GM19043 (cell line): ENCODE data around the gene MAGED2.
"Not testable (repeated sequence)": the region's sequence is repeated elsewhere in the genome, so short reads cannot be mapped to it uniquely, and the experiment has no call there.

Experiments
- ATAC-seq: cut with Tn5 transposase; IDR thresholded peaks from one replicate; pipeline ENCODE4 v1.9.1; 2021; ENCODE audit warnings: low read depth; ENCODE audit not compliant: unreplicated experiment

MAGED2 gene

GRCh38 chrX:54817220-54817820, 9.8 kb downstream of the MAGED2 start:
- no peak for ATAC-seq

GRCh38 chrX:54818221-54818620, 10.7 kb downstream of the MAGED2 start:
- no peak for ATAC-seq

- ATAC-seq, result no peak
Measured at GRCh38 chrX:54819201-54819600, 11.7 kb downstream of the MAGED2 start.

- no peak for ATAC-seq
Measured at GRCh38 chrX:54820737-54821136, 13.2 kb downstream of the MAGED2 start.

GRCh38 chrX:54821310-54821709, 13.8 kb downstream of the MAGED2 start:
- no peak for ATAC-seq

GRCh38 chrX:54824195-54824594, 16.6 kb downstream of the MAGED2 start:
- no peak for ATAC-seq

- ATAC-seq, result no peak
Measured at GRCh38 chrX:54824722-54825121, 17.2 kb downstream of the MAGED2 start.

- ATAC-seq, result no peak
Measured at GRCh38 chrX:54825716-54826438, 18.3 kb downstream of the MAGED2 start.

GRCh38 chrX:54826598-54826997, 19.1 kb downstream of the MAGED2 start:
- ATAC-seq, result no peak

- no peak for ATAC-seq
Measured at GRCh38 chrX:54838583-54838982, 31.0 kb downstream of the MAGED2 start.

GRCh38 chrX:54841184-54841874, 33.8 kb downstream of the MAGED2 start:
- not testable (repeated sequence) for ATAC-seq

GRCh38 chrX:54842607-54843006, 35.1 kb downstream of the MAGED2 start:
- no peak for ATAC-seq

- ATAC-seq, result no peak
Measured at GRCh38 chrX:54843050-54843449, 35.5 kb downstream of the MAGED2 start.

- ATAC-seq, result not testable (repeated sequence)
Measured at GRCh38 chrX:54847700-54848099, 40.2 kb downstream of the MAGED2 start.

- no peak for ATAC-seq
Measured at GRCh38 chrX:54865208-54865607, 57.7 kb downstream of the MAGED2 start.
